ENCODE data around the gene ZNRD2.

- no peak for TF ChIP-seq POLR2A (IDR thresholded peaks at IDR 0.05)
- no peak for TF ChIP-seq CTCF (IDR thresholded peaks at IDR 0.05)
These were observed 40.1 kb downstream of the ZNRD2 start for GRCh38 chr11:65610404-65610803.
